LNCAP (cell line): Measurements from ENCODE around the gene MINPP1.

Source experiments
- TF ChIP-seq, protein P1 (sequence below): fragments of 450-650 bp; IDR thresholded peaks from 2 replicates; pipeline ENCODE4 v1.5.1; 2017; ENCODE audit warnings: mild to moderate bottlenecking

Gene MINPP1

DNA sequence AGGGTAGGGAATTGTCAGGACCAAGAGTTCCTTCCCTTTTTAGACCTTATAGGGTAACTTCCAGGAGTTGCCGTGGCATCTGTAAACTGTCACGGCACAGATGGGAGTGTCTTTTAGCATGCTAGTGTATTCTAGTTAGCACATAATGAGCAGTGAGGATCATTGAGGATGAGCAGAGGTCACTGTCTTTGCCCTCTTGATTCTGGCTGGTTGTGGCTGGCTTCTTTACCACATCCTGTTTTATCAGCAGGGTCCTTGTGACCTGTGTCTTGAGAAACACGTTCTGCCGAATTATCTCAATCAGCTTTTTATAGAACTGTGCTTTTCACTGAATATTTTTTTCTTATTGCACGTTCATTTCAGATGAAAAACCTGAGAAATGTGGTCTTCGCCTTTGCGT, 41.5 kb downstream of the MINPP1 start:
- TF ChIP-seq, protein P1, sequence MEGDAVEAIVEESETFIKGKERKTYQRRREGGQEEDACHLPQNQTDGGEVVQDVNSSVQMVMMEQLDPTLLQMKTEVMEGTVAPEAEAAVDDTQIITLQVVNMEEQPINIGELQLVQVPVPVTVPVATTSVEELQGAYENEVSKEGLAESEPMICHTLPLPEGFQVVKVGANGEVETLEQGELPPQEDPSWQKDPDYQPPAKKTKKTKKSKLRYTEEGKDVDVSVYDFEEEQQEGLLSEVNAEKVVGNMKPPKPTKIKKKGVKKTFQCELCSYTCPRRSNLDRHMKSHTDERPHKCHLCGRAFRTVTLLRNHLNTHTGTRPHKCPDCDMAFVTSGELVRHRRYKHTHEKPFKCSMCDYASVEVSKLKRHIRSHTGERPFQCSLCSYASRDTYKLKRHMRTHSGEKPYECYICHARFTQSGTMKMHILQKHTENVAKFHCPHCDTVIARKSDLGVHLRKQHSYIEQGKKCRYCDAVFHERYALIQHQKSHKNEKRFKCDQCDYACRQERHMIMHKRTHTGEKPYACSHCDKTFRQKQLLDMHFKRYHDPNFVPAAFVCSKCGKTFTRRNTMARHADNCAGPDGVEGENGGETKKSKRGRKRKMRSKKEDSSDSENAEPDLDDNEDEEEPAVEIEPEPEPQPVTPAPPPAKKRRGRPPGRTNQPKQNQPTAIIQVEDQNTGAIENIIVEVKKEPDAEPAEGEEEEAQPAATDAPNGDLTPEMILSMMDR, result no peak

DNA sequence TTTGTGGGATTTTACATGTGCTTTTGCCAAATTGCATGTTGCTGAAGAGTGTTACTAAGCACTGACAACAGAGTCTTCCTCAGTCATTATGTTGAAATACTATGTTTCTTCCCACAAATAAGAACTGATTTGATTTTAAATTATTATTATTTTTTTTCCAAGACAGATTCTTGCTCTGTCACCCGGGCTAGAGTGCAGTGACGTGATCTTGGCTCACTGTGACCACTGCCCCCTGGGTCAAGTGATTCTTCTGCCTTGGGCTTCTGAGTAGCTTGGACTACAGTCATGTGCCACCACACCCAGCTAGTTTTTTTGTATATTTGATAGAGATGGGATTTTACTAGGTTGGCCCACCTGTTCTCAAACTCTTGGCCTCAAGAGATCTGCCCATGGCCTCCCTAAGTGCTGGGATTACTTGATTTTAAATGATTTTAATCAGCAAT, 42.3 kb downstream of the MINPP1 start:
- TF ChIP-seq, protein P1, result no peak

GRCh38 chr10:87547734-87548311, 43.1 kb downstream of the MINPP1 start:
- TF ChIP-seq, protein P1, result no peak

- TF ChIP-seq, protein P1, result no peak
These were observed 46.0 kb downstream of the MINPP1 start for GRCh38 chr10:87550741-87551140.

GRCh38 chr10:87551326-87551725, 46.6 kb downstream of the MINPP1 start:
- TF ChIP-seq, protein P1, result no peak

DNA sequence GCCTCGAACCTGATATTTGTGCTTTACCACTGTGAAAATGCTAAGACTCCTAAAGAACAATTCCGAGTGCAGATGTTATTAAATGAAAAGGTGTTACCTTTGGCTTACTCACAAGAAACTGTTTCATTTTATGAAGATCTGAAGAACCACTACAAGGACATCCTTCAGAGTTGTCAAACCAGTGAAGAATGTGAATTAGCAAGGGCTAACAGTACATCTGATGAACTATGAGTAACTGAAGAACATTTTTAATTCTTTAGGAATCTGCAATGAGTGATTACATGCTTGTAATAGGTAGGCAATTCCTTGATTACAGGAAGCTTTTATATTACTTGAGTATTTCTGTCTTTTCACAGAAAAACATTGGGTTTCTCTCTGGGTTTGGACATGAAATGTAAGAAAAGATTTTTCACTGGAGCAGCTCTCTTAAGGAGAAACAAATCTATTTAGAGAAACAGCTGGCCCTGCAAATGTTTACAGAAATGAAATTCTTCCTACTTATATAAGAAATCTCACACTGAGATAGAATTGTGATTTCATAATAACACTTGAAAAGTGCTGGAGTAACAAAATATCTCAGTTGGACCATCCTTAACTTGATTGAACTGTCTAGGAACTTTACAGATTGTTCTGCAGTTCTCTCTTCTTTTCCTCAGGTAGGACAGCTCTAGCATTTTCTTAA, 47.7 kb downstream of the MINPP1 start:
- TF ChIP-seq, protein P1, result no peak

DNA sequence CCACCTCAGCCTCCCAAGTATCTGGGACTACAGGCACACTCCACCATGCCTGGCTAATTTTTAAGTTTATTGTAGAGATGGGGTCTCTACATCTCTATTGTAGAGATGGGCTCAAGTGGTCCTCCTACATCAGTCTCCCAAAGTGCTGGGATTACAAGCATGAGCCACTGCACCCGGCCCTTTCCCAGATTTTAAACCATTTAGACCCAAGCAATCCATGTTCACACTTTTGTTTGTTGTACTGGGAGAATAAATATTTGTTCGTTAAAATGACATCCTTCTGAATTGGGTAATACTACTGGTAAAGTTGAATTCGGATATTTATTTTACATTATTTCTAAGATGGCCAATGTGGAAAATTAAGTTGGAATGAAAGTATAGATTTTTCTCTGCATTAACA, 52.7 kb downstream of the MINPP1 start:
- TF ChIP-seq, protein P1, result no peak
